Skeletal muscle cell (primary cell): Measurements from ENCODE around the gene LST1.

Experiments used
- DNase-seq: peaks from one replicate; pipeline ENCODE4 v3.0.0-alpha.2; 2010; ENCODE audit warnings: low read depth
- H3K4me3 ChIP-seq: 2 replicates; pipeline ENCODE4 v1.5.1; 2011; ENCODE audit warnings: low read depth, mild to moderate bottlenecking, control low read depth, low read length, moderate library complexity

LST1 gene

GRCh38 chr6:31610968-31611367 is 24.9 kb downstream of the LST1 start:
- no peak overlapping the region for H3K4me3 ChIP-seq
- no peak for DNase-seq

- DNase-seq = no peak
- no peak overlapping the region for H3K4me3 ChIP-seq
Measured at GRCh38 chr6:31614075-31614619, 28.1 kb downstream of the LST1 start.

GRCh38 chr6:31614684-31615578 is 28.9 kb downstream of the LST1 start, which contains the start of gene AIF1:
Gene AIF1, plus strand, starts transcription at chr6:31615234. Its CDS starts 96 bp downstream, at chr6:31615330.
- DNase-seq = no peak
- no peak within 1 kb of the TSS for H3K4me3 ChIP-seq

- H3K4me3 ChIP-seq = no peak overlapping the region
- no peak for DNase-seq
Measured at GRCh38 chr6:31615748-31616147, 29.7 kb downstream of the LST1 start.

GRCh38 chr6:31617010-31617409 is 30.9 kb downstream of the LST1 start:
- no peak for DNase-seq
- H3K4me3 ChIP-seq = no peak overlapping the region

- peak; percentile 99 for DNase-seq
- H3K4me3 ChIP-seq = peak overlapping the region; percentile 84
Measured at GRCh38 chr6:31619805-31620585, 33.9 kb downstream of the LST1 start.

GRCh38 chr6:31620586-31621319 is 34.7 kb downstream of the LST1 start, which contains the start of gene PRRC2A:
Gene PRRC2A, plus strand, starts transcription at chr6:31620715. Its CDS starts 2,075 bp downstream, at chr6:31622790.
- no peak for DNase-seq
- peak within 1 kb of the TSS; percentile 84 for H3K4me3 ChIP-seq

DNA sequence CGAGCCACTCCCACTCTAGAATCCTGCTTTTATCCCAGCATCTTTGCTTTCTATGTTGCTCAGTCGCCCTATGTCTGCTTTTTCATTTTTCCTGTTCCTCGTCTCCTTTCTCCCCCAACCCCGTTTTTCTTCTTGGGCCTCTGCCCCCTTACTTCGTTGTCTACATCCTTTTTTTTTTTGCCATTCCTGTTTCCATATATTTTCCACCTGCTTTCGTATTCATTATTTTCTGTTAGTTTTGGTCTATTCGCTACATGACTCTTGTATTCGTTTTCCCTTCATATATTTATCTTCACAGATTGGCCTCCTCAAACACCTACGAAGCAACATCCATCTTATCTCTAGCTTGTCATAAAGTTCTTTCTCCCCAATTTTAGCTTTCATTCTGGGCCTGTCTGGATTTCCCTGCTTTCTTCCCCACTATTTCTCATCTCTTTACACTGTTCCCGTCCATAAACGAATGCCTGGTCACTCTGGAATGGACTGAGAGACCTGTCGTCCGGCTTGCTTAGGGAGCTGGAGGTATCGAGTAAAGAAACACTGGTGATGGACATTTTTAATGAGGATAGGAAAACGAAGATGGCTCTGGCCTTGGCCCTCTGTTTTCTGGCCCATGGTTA is 35.4 kb downstream of the LST1 start:
- peak overlapping the region; percentile 84 for H3K4me3 ChIP-seq
- no peak for DNase-seq

GRCh38 chr6:31621991-31622390 is 35.9 kb downstream of the LST1 start:
- DNase-seq = no peak
- H3K4me3 ChIP-seq = peak overlapping the region; percentile 84

GRCh38 chr6:31622684-31623091 is 36.6 kb downstream of the LST1 start:
- DNase-seq = no peak
- peak overlapping the region; percentile 84 for H3K4me3 ChIP-seq

DNA sequence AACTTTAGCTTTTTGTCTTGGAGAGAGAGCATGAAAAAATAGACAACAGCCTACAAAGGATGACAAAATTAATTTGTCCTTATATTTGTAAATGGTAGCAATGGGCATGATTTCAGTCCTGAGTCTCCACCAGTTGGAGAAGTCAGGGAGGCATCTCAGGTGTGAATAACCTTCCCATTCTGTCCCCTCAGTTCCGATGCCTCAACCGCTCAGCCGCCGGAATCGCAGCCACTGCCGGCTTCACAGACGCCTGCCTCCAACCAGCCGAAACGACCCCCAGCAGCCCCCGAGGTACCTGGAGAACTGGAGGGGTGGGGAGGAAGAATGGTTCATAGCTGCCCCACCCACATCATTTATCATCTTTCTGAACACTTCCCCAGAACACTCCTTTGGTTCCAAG is 38.0 kb downstream of the LST1 start:
- DNase-seq = no peak
- no peak overlapping the region for H3K4me3 ChIP-seq

DNA sequence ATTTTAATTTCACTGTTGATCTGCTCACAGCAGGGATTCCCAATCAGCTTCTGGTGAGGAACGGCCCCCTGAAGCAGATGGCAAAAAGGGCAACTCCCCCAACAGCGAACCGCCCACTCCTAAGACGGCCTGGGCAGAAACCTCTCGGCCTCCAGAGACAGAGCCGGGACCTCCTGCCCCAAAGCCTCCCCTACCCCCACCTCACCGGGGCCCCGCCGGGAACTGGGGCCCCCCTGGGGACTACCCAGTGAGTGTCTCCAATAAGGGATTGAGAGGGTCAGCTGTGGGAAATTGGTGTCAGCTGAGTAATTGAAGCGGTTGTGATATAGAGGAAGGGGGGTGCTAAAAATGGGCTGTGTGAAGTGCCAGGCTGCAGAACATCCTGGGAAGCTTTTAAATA is 40.9 kb downstream of the LST1 start:
- no peak for DNase-seq
- no peak overlapping the region for H3K4me3 ChIP-seq

- no peak for DNase-seq
- H3K4me3 ChIP-seq = no peak overlapping the region
Measured at GRCh38 chr6:31627690-31628287, 41.7 kb downstream of the LST1 start.

DNA sequence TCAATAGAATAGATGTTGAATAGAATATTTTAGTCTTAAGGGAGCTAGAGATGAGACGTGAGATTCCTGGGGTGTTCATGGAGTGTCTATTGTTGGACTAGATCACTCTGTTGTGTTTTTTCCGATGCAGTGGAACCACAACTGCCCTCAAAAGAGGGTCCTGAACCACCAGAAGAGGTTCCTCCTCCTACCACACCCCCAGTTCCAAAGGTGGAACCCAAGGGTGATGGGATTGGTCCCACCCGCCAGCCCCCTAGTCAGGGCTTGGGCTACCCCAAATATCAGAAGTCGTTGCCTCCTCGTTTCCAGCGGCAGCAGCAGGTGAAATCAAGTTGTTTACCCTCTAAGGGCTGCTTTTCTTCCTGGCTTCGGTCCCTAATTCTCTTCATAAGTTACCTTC is 42.9 kb downstream of the LST1 start:
- DNase-seq = no peak
- no peak overlapping the region for H3K4me3 ChIP-seq

GRCh38 chr6:31630177-31630934 is 44.3 kb downstream of the LST1 start:
- no peak for DNase-seq
- H3K4me3 ChIP-seq = no peak overlapping the region

- DNase-seq = no peak
- H3K4me3 ChIP-seq = no peak overlapping the region
Measured at GRCh38 chr6:31631209-31631608, 45.1 kb downstream of the LST1 start.

DNA sequence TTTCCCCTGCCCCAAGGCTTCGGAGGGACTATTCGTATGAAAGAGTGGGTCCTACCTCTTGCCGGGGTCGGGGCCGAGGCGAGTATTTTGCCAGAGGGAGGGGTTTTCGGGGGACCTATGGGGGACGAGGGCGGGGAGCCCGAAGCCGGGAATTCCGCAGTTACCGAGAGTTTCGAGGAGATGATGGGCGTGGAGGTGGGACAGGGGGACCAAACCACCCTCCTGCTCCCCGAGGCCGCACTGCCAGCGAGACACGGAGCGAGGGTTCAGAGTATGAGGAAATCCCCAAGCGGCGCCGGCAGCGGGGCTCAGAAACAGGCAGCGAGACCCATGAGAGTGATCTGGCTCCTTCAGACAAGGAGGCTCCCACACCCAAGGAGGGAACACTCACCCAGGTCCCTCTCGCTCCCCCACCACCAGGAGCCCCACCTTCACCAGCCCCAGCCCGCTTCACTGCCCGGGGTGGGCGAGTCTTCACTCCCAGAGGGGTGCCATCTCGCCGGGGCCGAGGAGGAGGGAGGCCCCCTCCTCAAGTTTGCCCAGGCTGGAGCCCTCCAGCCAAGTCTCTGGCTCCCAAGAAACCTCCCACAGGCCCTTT is 45.7 kb downstream of the LST1 start:
- DNase-seq = no peak
- no peak overlapping the region for H3K4me3 ChIP-seq
